Glutamatergic neuron (in vitro differentiated cells): ENCODE results near the gene CDH9. TPM values are rescaled to one million over a fixed set of nuclear protein-coding genes. Genes with fewer than 3 reads are reported as not detected.

ENCODE experiments used
- DNase-seq: peaks from one replicate; pipeline ENCODE4 v3.0.0; 2022
- H3K27ac Mint-ChIP-seq: one replicate; pipeline ENCODE4 v1.8.0; 2020; ENCODE audit warnings: mild to moderate bottlenecking, mixed read lengths, inconsistent platforms; ENCODE audit not compliant: unreplicated experiment
- H3K27me3 Mint-ChIP-seq: one replicate; pipeline ENCODE4 v1.8.0; 2020; ENCODE audit warnings: mild to moderate bottlenecking, moderate library complexity, mixed read lengths, inconsistent platforms; ENCODE audit not compliant: unreplicated experiment
- H3K36me3 Mint-ChIP-seq: one replicate; pipeline ENCODE4 v1.8.0; 2020; ENCODE audit warnings: mild to moderate bottlenecking, mixed read lengths, inconsistent platforms; ENCODE audit not compliant: unreplicated experiment
- H3K4me1 Mint-ChIP-seq: one replicate; pipeline ENCODE4 v1.8.0; 2020; ENCODE audit warnings: mild to moderate bottlenecking, low read depth, mixed read lengths, inconsistent platforms; ENCODE audit not compliant: unreplicated experiment
- H3K4me3 Mint-ChIP-seq: one replicate; pipeline ENCODE4 v1.8.0; 2020; ENCODE audit warnings: mild to moderate bottlenecking, mixed read lengths, inconsistent platforms; ENCODE audit not compliant: unreplicated experiment
- H3K9me3 Mint-ChIP-seq: one replicate; pipeline ENCODE4 v1.8.0; 2020; ENCODE audit warnings: mild to moderate bottlenecking, moderate library complexity, mixed read lengths, inconsistent platforms; ENCODE audit not compliant: unreplicated experiment
- CTCF ChIP-seq: fragments of 200-600 bp; sonication (generic); IDR thresholded peaks from one replicate; pipeline ENCODE4 v1.5.0; 2021; ENCODE audit not compliant: partially characterized antibody, unreplicated experiment
- total RNA-seq: library from RNA; stranded (reverse); fragmentation: NEBNext Ultra II Directional; extraction: Animal tissue kit (Norgen Biotek cat#: 25700); gene quantifications from one replicate; pipeline ENCODE4 v1.2.1, GENCODE V29; 2021; ENCODE audit not compliant: unreplicated experiment

CDH9 gene
- total RNA-seq, 1 donor from 2014 or later = 3.6 TPM

GRCh38 chr5:27026063-27026462 lies 12.3 kb downstream of the CDH9 start:
- TF ChIP-seq CTCF = no peak
- no peak overlapping the region for H3K27ac Mint-ChIP-seq
- peaks cover 4% of the 10 kb centered on the region for H3K4me1 Mint-ChIP-seq
- H3K27me3 Mint-ChIP-seq = peaks cover 2% of the 10 kb centered on the region
- no peak for DNase-seq
- H3K4me3 Mint-ChIP-seq = no peak overlapping the region
- no peaks in the 10 kb centered on the region for H3K36me3 Mint-ChIP-seq
- H3K9me3 Mint-ChIP-seq = no peaks in the 10 kb centered on the region

- Mint-ChIP-seq H3K4me3 (no peak overlapping the region), H3K27me3 (no peaks in the 10 kb centered on the region)
Measured at GRCh38 chr5:27021471-27021870, 16.9 kb downstream of the CDH9 start.

GRCh38 chr5:27020973-27021372 lies 17.4 kb downstream of the CDH9 start:
- no peak overlapping the region for H3K27ac Mint-ChIP-seq
- no peak overlapping the region for H3K4me3 Mint-ChIP-seq
- DNase-seq = no peak
- TF ChIP-seq CTCF = no peak
- H3K9me3 Mint-ChIP-seq = no peaks in the 10 kb centered on the region
- no peaks in the 10 kb centered on the region for H3K27me3 Mint-ChIP-seq
- H3K36me3 Mint-ChIP-seq = no peaks in the 10 kb centered on the region
- peaks cover 7% of the 10 kb centered on the region for H3K4me1 Mint-ChIP-seq

More at GRCh38 chr5:27021471-27021870, 16.9 kb downstream of the CDH9 start:
- Mint-ChIP-seq H3K9me3 (no peaks in the 10 kb centered on the region), H3K36me3 (no peaks in the 10 kb centered on the region), H3K27ac (no peak overlapping the region), H3K4me1 (peaks cover 7% of the 10 kb centered on the region)
- no peak for TF ChIP-seq CTCF
- no peak for DNase-seq

- H3K9me3 Mint-ChIP-seq = no peaks in the 10 kb centered on the region
- H3K27me3 Mint-ChIP-seq = peaks cover 2% of the 10 kb centered on the region
- no peak for TF ChIP-seq CTCF
- H3K4me3 Mint-ChIP-seq = no peak overlapping the region
- DNase-seq = no peak
- H3K4me1 Mint-ChIP-seq = peaks cover 2% of the 10 kb centered on the region
- H3K36me3 Mint-ChIP-seq = no peaks in the 10 kb centered on the region
- no peak overlapping the region for H3K27ac Mint-ChIP-seq
Measured at GRCh38 chr5:27015758-27016157, 22.6 kb downstream of the CDH9 start.

- Mint-ChIP-seq H3K4me1 (no peaks in the 10 kb centered on the region), H3K9me3 (no peaks in the 10 kb centered on the region), H3K27me3 (peaks cover 2% of the 10 kb centered on the region), H3K27ac (no peak overlapping the region), H3K36me3 (no peaks in the 10 kb centered on the region), H3K4me3 (no peak overlapping the region)
- TF ChIP-seq CTCF = no peak
- DNase-seq = no peak
Measured at GRCh38 chr5:27011274-27011673, 27.1 kb downstream of the CDH9 start.
